HCT116 (cell line): Measurements from ENCODE around the gene TRO.

Source experiments
- ATF3 ChIP-seq: IDR thresholded peaks from 2 replicates; pipeline ENCODE4 v1.6.1; 2012
- CTCF ChIP-seq, 3 experiments: fragments of 200-600 bp in 1 of 3; sonication (generic) in 1 of 3; IDR thresholded peaks in 2 of 3; conservative IDR thresholded peaks in 1 of 3; 2 replicates each; pipeline ENCODE4 v1.5.1; 2012 to 2017; ENCODE audit warnings: low read depth in 2 of 3, low read length in 2 of 3, antibody characterized with exemption in 1 of 3, borderline replicate concordance in 1 of 3, control low read depth in 1 of 3, mild to moderate bottlenecking in 1 of 3, mixed read lengths in 1 of 3, mixed run types in 1 of 3, moderate library complexity in 1 of 3; ENCODE audit not compliant: insufficient read depth in 1 of 3
- EGR1 ChIP-seq: IDR thresholded peaks from 2 replicates; pipeline ENCODE4 v1.6.1; 2012; ENCODE audit warnings: low read depth
- EZH2 ChIP-seq: fragments of 200-600 bp; sonication (generic); IDR thresholded peaks from 2 replicates; pipeline ENCODE4 v1.6.1; 2017; ENCODE audit warnings: antibody characterized with exemption, mixed run types
- EZH2phosphoT487 ChIP-seq: fragments of 200-600 bp; IDR thresholded peaks from 2 replicates; pipeline ENCODE4 v1.6.1; 2018; ENCODE audit warnings: antibody characterized with exemption, borderline replicate concordance
- JUND ChIP-seq: IDR thresholded peaks from 2 replicates; pipeline ENCODE4 v1.6.1; 2012
- POLR2A ChIP-seq: IDR thresholded peaks from 2 replicates; pipeline ENCODE4 v1.7.0; 2011; ENCODE audit warnings: borderline replicate concordance; ENCODE audit not compliant: insufficient read depth, insufficient read length; ENCODE audit errors: extremely low read depth
- SIN3A ChIP-seq: IDR thresholded peaks from 2 replicates; pipeline ENCODE4 v1.6.1; 2012; ENCODE audit warnings: low read depth
- SP1 ChIP-seq: IDR thresholded peaks from 2 replicates; pipeline ENCODE4 v1.6.1; 2012; ENCODE audit warnings: low read depth
- YY1 ChIP-seq: IDR thresholded peaks from 2 replicates; pipeline ENCODE4 v1.6.1; 2011; ENCODE audit warnings: low read length, low read depth, moderate library complexity, mild to moderate bottlenecking; ENCODE audit not compliant: insufficient replicate concordance; ENCODE audit errors: extremely low read depth
- ZBTB33 ChIP-seq: IDR thresholded peaks from 2 replicates; pipeline ENCODE4 v1.6.1; 2011; ENCODE audit warnings: mild to moderate bottlenecking, low read length, moderate library complexity; ENCODE audit not compliant: insufficient replicate concordance; ENCODE audit errors: extremely low read depth
- TF ChIP-seq, protein P1 (sequence below): IDR thresholded peaks from 2 replicates; pipeline ENCODE4 v1.6.1; 2012; ENCODE audit warnings: low read depth
- TF ChIP-seq, protein P2 (sequence below): IDR thresholded peaks from 2 replicates; pipeline ENCODE4 v1.6.1; 2012

GRCh38 chrX:54920610-54921426 is at the start of gene TRO:
- TF ChIP-seq CTCF (IDR thresholded peaks at IDR 0.05 in 2 of 3, conservative IDR thresholded peaks at IDR 0.05 in 1 of 3; ENCODE audit: borderline replicate concordance in 1 of 3, insufficient read depth in 1 of 3, low read depth in 2 of 3, low read length in 2 of 3) (no peak), EGR1 (no peak), POLR2A (no peak), SP1 (no peak), ZBTB33 (no peak), EZH2phosphoT487 (no peak), ATF3 (no peak), JUND (no peak), SIN3A (no peak), EZH2 (no peak), YY1 (no peak)
- TF ChIP-seq, protein P1, sequence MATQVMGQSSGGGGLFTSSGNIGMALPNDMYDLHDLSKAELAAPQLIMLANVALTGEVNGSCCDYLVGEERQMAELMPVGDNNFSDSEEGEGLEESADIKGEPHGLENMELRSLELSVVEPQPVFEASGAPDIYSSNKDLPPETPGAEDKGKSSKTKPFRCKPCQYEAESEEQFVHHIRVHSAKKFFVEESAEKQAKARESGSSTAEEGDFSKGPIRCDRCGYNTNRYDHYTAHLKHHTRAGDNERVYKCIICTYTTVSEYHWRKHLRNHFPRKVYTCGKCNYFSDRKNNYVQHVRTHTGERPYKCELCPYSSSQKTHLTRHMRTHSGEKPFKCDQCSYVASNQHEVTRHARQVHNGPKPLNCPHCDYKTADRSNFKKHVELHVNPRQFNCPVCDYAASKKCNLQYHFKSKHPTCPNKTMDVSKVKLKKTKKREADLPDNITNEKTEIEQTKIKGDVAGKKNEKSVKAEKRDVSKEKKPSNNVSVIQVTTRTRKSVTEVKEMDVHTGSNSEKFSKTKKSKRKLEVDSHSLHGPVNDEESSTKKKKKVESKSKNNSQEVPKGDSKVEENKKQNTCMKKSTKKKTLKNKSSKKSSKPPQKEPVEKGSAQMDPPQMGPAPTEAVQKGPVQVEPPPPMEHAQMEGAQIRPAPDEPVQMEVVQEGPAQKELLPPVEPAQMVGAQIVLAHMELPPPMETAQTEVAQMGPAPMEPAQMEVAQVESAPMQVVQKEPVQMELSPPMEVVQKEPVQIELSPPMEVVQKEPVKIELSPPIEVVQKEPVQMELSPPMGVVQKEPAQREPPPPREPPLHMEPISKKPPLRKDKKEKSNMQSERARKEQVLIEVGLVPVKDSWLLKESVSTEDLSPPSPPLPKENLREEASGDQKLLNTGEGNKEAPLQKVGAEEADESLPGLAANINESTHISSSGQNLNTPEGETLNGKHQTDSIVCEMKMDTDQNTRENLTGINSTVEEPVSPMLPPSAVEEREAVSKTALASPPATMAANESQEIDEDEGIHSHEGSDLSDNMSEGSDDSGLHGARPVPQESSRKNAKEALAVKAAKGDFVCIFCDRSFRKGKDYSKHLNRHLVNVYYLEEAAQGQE = no peak
- TF ChIP-seq, protein P2, sequence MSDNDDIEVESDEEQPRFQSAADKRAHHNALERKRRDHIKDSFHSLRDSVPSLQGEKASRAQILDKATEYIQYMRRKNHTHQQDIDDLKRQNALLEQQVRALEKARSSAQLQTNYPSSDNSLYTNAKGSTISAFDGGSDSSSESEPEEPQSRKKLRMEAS = no peak
